Ureter (tissue), 1 donor: ENCODE data around the gene CCDC47. TPM values are rescaled to one million over a fixed set of nuclear protein-coding genes. Genes with fewer than 3 reads are reported as not detected.
A peak's percentile ranks its signal among the peaks of the same experiment; 100 is the strongest.

Experiments used
- DNase-seq: peaks from one replicate; pipeline ENCODE4 v3.0.0-alpha.2; 2020; ENCODE audit warnings: low spot score
- total RNA-seq: library from RNA; stranded (reverse); gene quantifications from one replicate; pipeline ENCODE4 v1.2.4, GENCODE V29; 2023
- donor health status: DM: yes; HTN: yes; CAD: no.

Gene CCDC47
- total RNA-seq, 1 donor from 2014 or later, result 94.9 TPM

- peak; percentile 67 for DNase-seq
Measured at GRCh38 chr17:63698886-63699637, 74.3 kb downstream of the CCDC47 start.

GRCh38 chr17:63698381-63698885, 75.0 kb downstream of the CCDC47 start:
- no peak for DNase-seq

- peak; percentile 64 for DNase-seq
Measured at GRCh38 chr17:63697341-63698286, 75.8 kb downstream of the CCDC47 start.

GRCh38 chr17:63696381-63696961, 76.9 kb downstream of the CCDC47 start:
- no peak for DNase-seq

GRCh38 chr17:63695889-63696288, 77.5 kb downstream of the CCDC47 start:
- no peak for DNase-seq

Other genes starting within 250 kb of the CCDC47 start
- gene DCAF7, start 223.1 kb downstream of the CCDC47 start, total RNA-seq, result 79.6 TPM
- 17.5 TPM for gene TACO1, start 172.7 kb downstream of the CCDC47 start, total RNA-seq
- gene MAP3K3, start 151.2 kb downstream of the CCDC47 start, total RNA-seq, result 32.3 TPM
- gene LIMD2, start 73.5 kb downstream of the CCDC47 start, total RNA-seq, result 13.8 TPM
- 58.6 TPM for gene STRADA, start 31.8 kb downstream of the CCDC47 start, total RNA-seq
- gene DDX42, start 573 bp upstream of the CCDC47 start, total RNA-seq, result 185 TPM
- gene PSMC5, start 53.8 kb upstream of the CCDC47 start, total RNA-seq, result 121 TPM
- 56.7 TPM for gene FTSJ3, start 54.1 kb upstream of the CCDC47 start, total RNA-seq
- gene SMARCD2, start 69.1 kb upstream of the CCDC47 start, total RNA-seq, result 90.6 TPM
- gene CSH2, start 100.1 kb upstream of the CCDC47 start, total RNA-seq, result not detected
- gene GH2, start 108.3 kb upstream of the CCDC47 start, total RNA-seq, result not detected
- gene CSH1, start 123.0 kb upstream of the CCDC47 start, total RNA-seq, result not detected
- not detected for gene CSHL1, start 137.7 kb upstream of the CCDC47 start, total RNA-seq
- gene GH1, start 145.2 kb upstream of the CCDC47 start, total RNA-seq, result not detected
- 12.5 TPM for gene CD79B, start 158.7 kb upstream of the CCDC47 start, total RNA-seq
- 2.2 TPM for gene SCN4A, start 199.3 kb upstream of the CCDC47 start, total RNA-seq
- gene PRR29, start 224.8 kb upstream of the CCDC47 start, total RNA-seq, result 3.5 TPM
- 39.0 TPM for gene ICAM2, start 247.0 kb upstream of the CCDC47 start, total RNA-seq